PC-3 (cell line): ENCODE data around the gene PIEZO2. TPM values are rescaled to one million over a fixed set of nuclear protein-coding genes. Genes with fewer than 3 reads are reported as not detected.

Experiments
- ATAC-seq: fragments of 200-7000 bp; cut with Tn5 transposase; 2 replicates; pipeline ENCODE4 v1.9.1; 2020; ENCODE audit warnings: mild to moderate bottlenecking, moderate library complexity
- BruUV-seq: library from RNA; stranded (reverse); fragments of 400-500 nt; replicated peaks from 2 replicates; lab custom pipeline; 2021; lab: Mats Ljungman, UMichigan
- CTCF ChIA-PET: fragments of 300-600 bp; sonication (Branson Sonifier 250); formaldehyde crosslinking; loops from one replicate; lab custom pipeline; 2022; ENCODE audit warnings: antibody characterized with exemption; lab: Charles Lee
- POLR2A ChIA-PET: fragments of 300-600 bp; sonication (Branson Sonifier 250); formaldehyde crosslinking; loops from one replicate; lab custom pipeline; 2022; ENCODE audit warnings: antibody characterized with exemption; ENCODE audit not compliant: unreplicated experiment; lab: Charles Lee
- DNase-seq: peaks from one replicate; pipeline ENCODE4 v3.0.0-alpha.2; 2015
- H2AFZ ChIP-seq: fragments of 300-600 bp; sonication (generic); 2 replicates; pipeline ENCODE4 v1.6.0; 2016; ENCODE audit warnings: antibody characterized with exemption, low read length
- H3F3A ChIP-seq: fragments of 300-600 bp; sonication (generic); one replicate; pipeline ENCODE4 v1.6.0; 2017; ENCODE audit warnings: antibody characterized with exemption, low read length, control low read depth, mild to moderate bottlenecking; ENCODE audit not compliant: unreplicated experiment
- H3K27ac ChIP-seq: fragments of 300-600 bp; sonication (generic); 2 replicates; pipeline ENCODE4 v1.5.1; 2016; ENCODE audit warnings: mild to moderate bottlenecking, low read length
- H3K27me3 ChIP-seq: fragments of 300-600 bp; sonication (generic); 2 replicates; pipeline ENCODE4 v1.6.1; 2016; ENCODE audit warnings: low read length, mixed read lengths
- H3K36me3 ChIP-seq: fragments of 300-600 bp; sonication (generic); 2 replicates; pipeline ENCODE4 v1.6.1; 2016; ENCODE audit warnings: low read depth, mixed run types, low read length, mixed read lengths
- H3K4me1 ChIP-seq: fragments of 300-600 bp; sonication (generic); 2 replicates; pipeline ENCODE4 v1.5.1; 2016; ENCODE audit warnings: low read length; ENCODE audit not compliant: insufficient read depth
- H3K4me2 ChIP-seq: fragments of 300-600 bp; sonication (generic); 2 replicates; pipeline ENCODE4 v1.6.0; 2016; ENCODE audit warnings: low read length
- H3K4me3 ChIP-seq: fragments of 300-600 bp; sonication (generic); 2 replicates; pipeline ENCODE4 v1.5.1; 2016; ENCODE audit warnings: mild to moderate bottlenecking, low read length, mixed read lengths
- H3K79me2 ChIP-seq: fragments of 300-600 bp; sonication (generic); 2 replicates; pipeline ENCODE4 v1.6.1; 2017; ENCODE audit warnings: low read length, mixed read lengths
- H3K9ac ChIP-seq: fragments of 300-600 bp; sonication (generic); 2 replicates; pipeline ENCODE4 v1.6.0; 2016; ENCODE audit warnings: mild to moderate bottlenecking, low read length
- H3K9me2 ChIP-seq: fragments of 300-600 bp; sonication (generic); replicated peaks from 2 replicates; pipeline ENCODE4 v1.6.1; 2016; ENCODE audit warnings: mixed run types, low read length, mixed read lengths
- H3K9me3 ChIP-seq: fragments of 300-600 bp; sonication (generic); 2 replicates; pipeline ENCODE4 v1.6.1; 2016; ENCODE audit warnings: low read length, mixed read lengths
- H4K20me1 ChIP-seq: fragments of 300-600 bp; sonication (generic); 2 replicates; pipeline ENCODE4 v1.6.1; 2016; ENCODE audit warnings: low read length, mixed read lengths
- CTCF ChIP-seq: fragments of 300-600 bp; sonication (generic); conservative IDR thresholded peaks from 2 replicates; pipeline ENCODE4 v1.5.1; 2017; ENCODE audit warnings: antibody characterized with exemption, low read depth, mild to moderate bottlenecking, low read length
- EZH2 ChIP-seq: fragments of 300-600 bp; sonication (generic); IDR thresholded peaks from one replicate; pipeline ENCODE4 v1.6.1; 2017; ENCODE audit warnings: antibody characterized with exemption, mild to moderate bottlenecking, low read length; ENCODE audit not compliant: unreplicated experiment
- EZH2phosphoT487 ChIP-seq: fragments of 300-600 bp; sonication (generic); IDR thresholded peaks from 2 replicates; pipeline ENCODE4 v1.6.1; 2018; ENCODE audit warnings: mild to moderate bottlenecking, antibody characterized with exemption, low read length, borderline replicate concordance
- intact Hi-C: fragments of 100-400 bp; cut with micrococcal nuclease; formaldehyde crosslinking; loops from 2 replicates; pipeline ENCODE4 v1.9.0; 2023
- total RNA-seq: library from RNA; depleted of rRNA; stranded (reverse); fragments of >200 nt; gene quantifications from 2 replicates; pipeline ENCODE4 v1.2.3, GENCODE V29; 2014

The PIEZO2 gene
- total RNA-seq, 1 experiment from 2014 or later, result not detected

GRCh38 chr18:10840743-10841142, 308.6 kb downstream of the PIEZO2 start:
- H3K4me2 ChIP-seq, result no peak overlapping the region
- BruUV-seq, result no TSS peak
- POLR2A ChIA-PET, result no interaction called here
- H3K27ac ChIP-seq, result no peak overlapping the region
- H3K27me3 ChIP-seq, result peaks cover 42% of the 10 kb centered on the region
- CTCF ChIA-PET, result no interaction called here
- no peak overlapping the region for H3K4me3 ChIP-seq
- ATAC-seq, result no peak
- no peak overlapping the region for H2AFZ ChIP-seq
- H3K9ac ChIP-seq, result no peak overlapping the region
- no peaks in the 10 kb centered on the region for H3F3A ChIP-seq
- 0 out of 2 replicates have a peak, but pooled peaks cover 4% of the 10 kb centered on the region for H3K9me2 ChIP-seq
- H3K4me1 ChIP-seq, result no peaks in the 10 kb centered on the region
- intact Hi-C loops, result no loop called here
- DNase-seq, result no peak
- no peaks in the 10 kb centered on the region for H3K79me2 ChIP-seq
- no peak for TF ChIP-seq CTCF
- TF ChIP-seq EZH2, result no peak
- TF ChIP-seq EZH2phosphoT487, result no peak
- H3K9me3 ChIP-seq, result no peaks in the 10 kb centered on the region
- H4K20me1 ChIP-seq, result no peaks in the 10 kb centered on the region
- H3K36me3 ChIP-seq, result no peaks in the 10 kb centered on the region

DNA sequence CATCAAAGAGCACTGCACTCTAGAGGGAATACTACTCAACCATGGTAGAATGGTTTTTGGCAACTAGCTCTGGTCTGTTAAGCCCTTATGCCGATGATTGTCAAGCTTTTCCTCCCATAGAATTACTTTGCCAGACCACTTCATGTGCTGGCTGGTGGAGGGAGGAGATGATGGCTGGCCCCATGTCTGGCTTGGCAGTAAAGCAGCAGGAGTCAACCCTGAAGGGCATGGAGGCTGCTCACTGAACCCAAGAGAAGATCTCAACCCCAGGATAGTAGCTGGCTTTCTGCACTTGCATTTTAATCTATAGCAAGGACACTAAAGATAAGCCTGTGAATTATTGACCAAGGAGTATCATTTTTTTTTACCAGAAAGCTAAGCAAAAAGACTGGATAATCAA, 309.9 kb downstream of the PIEZO2 start:
- no peaks in the 10 kb centered on the region for H4K20me1 ChIP-seq
- H3K27ac ChIP-seq, result no peak overlapping the region
- TF ChIP-seq EZH2, result no peak
- no peak for TF ChIP-seq CTCF
- no peak for TF ChIP-seq EZH2phosphoT487
- ChIA-PET CTCF (no interaction called here), POLR2A (no interaction called here)
- no peak overlapping the region for H3K4me2 ChIP-seq
- no peaks in the 10 kb centered on the region for H3F3A ChIP-seq
- H3K9me2 ChIP-seq, result 0 out of 2 replicates have a peak, but pooled peaks cover 4% of the 10 kb centered on the region
- H3K27me3 ChIP-seq, result peaks cover 52% of the 10 kb centered on the region
- intact Hi-C loops, result no loop called here
- H3K9ac ChIP-seq, result no peak overlapping the region
- no TSS peak for BruUV-seq
- H3K4me3 ChIP-seq, result no peak overlapping the region
- ATAC-seq (no peak), DNase-seq (no peak)
- no peaks in the 10 kb centered on the region for H3K4me1 ChIP-seq
- H2AFZ ChIP-seq, result no peak overlapping the region
- H3K36me3 ChIP-seq, result no peaks in the 10 kb centered on the region
- H3K9me3 ChIP-seq, result no peaks in the 10 kb centered on the region
- no peaks in the 10 kb centered on the region for H3K79me2 ChIP-seq

DNA sequence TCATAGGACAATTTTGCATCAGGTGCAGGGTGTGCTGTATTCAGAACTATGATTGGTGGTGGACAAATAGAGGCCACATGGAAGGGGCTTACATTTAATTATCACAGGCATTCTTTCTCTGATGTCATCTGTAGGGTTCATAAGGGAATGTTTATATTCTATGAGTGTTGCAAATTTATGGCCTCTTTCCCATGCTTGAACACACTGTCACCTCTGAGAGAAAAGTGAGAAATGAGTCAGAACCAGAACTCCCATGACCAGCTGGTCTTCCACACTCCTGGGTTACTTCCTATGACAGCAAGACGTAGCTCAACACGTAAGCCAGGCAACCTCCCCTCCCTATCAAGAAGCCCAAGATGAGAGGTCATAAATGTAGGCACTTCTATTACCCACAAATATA, 310.8 kb downstream of the PIEZO2 start:
- no peaks in the 10 kb centered on the region for H3K4me1 ChIP-seq
- BruUV-seq, result no TSS peak
- H3F3A ChIP-seq, result no peaks in the 10 kb centered on the region
- no peak overlapping the region for H3K4me3 ChIP-seq
- TF ChIP-seq CTCF (no peak), EZH2 (no peak), EZH2phosphoT487 (no peak)
- intact Hi-C loops, result no loop called here
- H3K36me3 ChIP-seq, result no peaks in the 10 kb centered on the region
- DNase-seq (no peak), ATAC-seq (no peak)
- no peaks in the 10 kb centered on the region for H3K79me2 ChIP-seq
- no peaks in the 10 kb centered on the region for H4K20me1 ChIP-seq
- no peaks in the 10 kb centered on the region for H3K9me3 ChIP-seq
- H3K9ac ChIP-seq, result no peak overlapping the region
- H3K4me2 ChIP-seq, result no peak overlapping the region
- H3K9me2 ChIP-seq, result 0 out of 2 replicates have a peak, but pooled peaks cover 4% of the 10 kb centered on the region
- CTCF ChIA-PET, result no interaction called here
- no peak overlapping the region for H3K27ac ChIP-seq
- POLR2A ChIA-PET, result no interaction called here
- no peak overlapping the region for H2AFZ ChIP-seq
- peaks cover 55% of the 10 kb centered on the region for H3K27me3 ChIP-seq
